HG03439 (cell line): ENCODE data around the gene FSD1.
"Not testable (repeated sequence)": the region's sequence is repeated elsewhere in the genome, so short reads cannot be mapped to it uniquely, and the experiment has no call there.

Experiments
- ATAC-seq: cut with Tn5 transposase; IDR thresholded peaks from one replicate; pipeline ENCODE4 v1.9.1; 2021; ENCODE audit warnings: mild to moderate bottlenecking, moderate library complexity; ENCODE audit not compliant: unreplicated experiment

Gene FSD1

GRCh38 chr19:4313847-4314490 is 9.6 kb downstream of the FSD1 start:
- ATAC-seq: no peak

GRCh38 chr19:4316956-4317355 is 12.6 kb downstream of the FSD1 start:
- ATAC-seq: no peak

- no peak for ATAC-seq
Observed at GRCh38 chr19:4318460-4318859, 14.1 kb downstream of the FSD1 start.

- ATAC-seq: no peak
Observed at GRCh38 chr19:4319067-4319718, 14.8 kb downstream of the FSD1 start.

GRCh38 chr19:4320419-4320818 is 16.0 kb downstream of the FSD1 start:
- ATAC-seq: no peak

- ATAC-seq: no peak
Observed at GRCh38 chr19:4322942-4323665, 18.7 kb downstream of the FSD1 start.

GRCh38 chr19:4323692-4324091 is 19.3 kb downstream of the FSD1 start:
- ATAC-seq: no peak

- ATAC-seq: no peak
Observed at GRCh38 chr19:4324228-4324627, 19.8 kb downstream of the FSD1 start.

- ATAC-seq: no peak
Observed at GRCh38 chr19:4326215-4326836, 21.9 kb downstream of the FSD1 start.

GRCh38 chr19:4326837-4327251 is 22.4 kb downstream of the FSD1 start:
- ATAC-seq: no peak

- peak; percentile 46 for ATAC-seq
Observed at GRCh38 chr19:4327252-4327876, 23.0 kb downstream of the FSD1 start.

GRCh38 chr19:4327877-4328242 is 23.5 kb downstream of the FSD1 start:
- no peak for ATAC-seq

GRCh38 chr19:4328243-4328990 is 24.0 kb downstream of the FSD1 start:
- peak; percentile 84 for ATAC-seq

GRCh38 chr19:4328991-4329681 is 24.7 kb downstream of the FSD1 start:
- ATAC-seq: not testable (repeated sequence)

GRCh38 chr19:4329858-4330257 is 25.5 kb downstream of the FSD1 start:
- no peak for ATAC-seq

GRCh38 chr19:4334929-4335570 is 30.7 kb downstream of the FSD1 start:
- no peak for ATAC-seq

GRCh38 chr19:4337906-4338440 is 33.6 kb downstream of the FSD1 start:
- ATAC-seq: no peak

GRCh38 chr19:4338441-4339355 is 34.3 kb downstream of the FSD1 start, which contains the start of gene STAP2:
Gene STAP2, minus strand, starts transcription at chr19:4338827. Its CDS starts 74 bp downstream, at chr19:4338753.
- no peak for ATAC-seq
